Ecto neural progenitor cell (in vitro differentiated cells): ENCODE results near the gene CADPS2.

Experiments
- DNase-seq: peaks from one replicate; pipeline ENCODE4 v3.0.0-alpha.2; 2018; ENCODE audit warnings: low spot score

The CADPS2 gene

DNA sequence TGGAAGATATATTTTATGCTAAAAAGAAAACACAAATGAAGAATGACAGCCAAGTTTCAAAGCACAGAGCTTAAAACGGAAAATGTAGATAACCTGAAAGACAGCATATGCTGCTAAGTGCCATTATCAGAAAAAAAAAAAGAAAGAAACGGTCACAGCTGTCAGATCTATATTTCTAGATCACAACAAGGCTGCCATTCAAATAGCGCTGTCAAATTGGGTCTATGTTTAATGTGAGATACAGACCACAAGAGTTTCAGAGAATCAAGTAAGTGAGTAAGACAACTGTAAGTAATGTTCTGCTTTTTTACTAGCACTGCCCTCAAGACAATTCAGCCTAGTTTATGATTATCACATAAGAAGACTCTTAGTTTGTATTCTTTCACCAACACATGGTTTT, 117.4 kb downstream of the CADPS2 start:
- no peak for DNase-seq

DNA sequence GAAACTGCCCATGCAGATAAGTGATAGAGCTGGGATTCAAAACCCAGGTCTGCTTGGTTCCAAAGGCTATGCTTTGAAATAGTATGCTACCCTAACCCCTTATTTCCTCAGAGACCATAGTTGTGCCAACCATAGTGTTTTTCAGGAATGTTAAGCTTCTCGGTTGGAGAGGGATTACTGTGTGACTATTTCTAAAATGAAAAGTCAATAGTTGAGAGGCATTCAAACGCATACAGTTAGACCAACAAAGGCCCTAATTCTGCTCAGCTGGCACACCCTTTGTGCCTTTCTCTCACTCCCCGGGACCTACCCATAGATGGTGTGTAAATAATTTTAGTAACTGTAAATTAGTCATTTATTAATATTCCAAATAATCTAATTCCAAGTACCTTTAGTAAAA, 118.9 kb downstream of the CADPS2 start:
- DNase-seq = no peak

DNA sequence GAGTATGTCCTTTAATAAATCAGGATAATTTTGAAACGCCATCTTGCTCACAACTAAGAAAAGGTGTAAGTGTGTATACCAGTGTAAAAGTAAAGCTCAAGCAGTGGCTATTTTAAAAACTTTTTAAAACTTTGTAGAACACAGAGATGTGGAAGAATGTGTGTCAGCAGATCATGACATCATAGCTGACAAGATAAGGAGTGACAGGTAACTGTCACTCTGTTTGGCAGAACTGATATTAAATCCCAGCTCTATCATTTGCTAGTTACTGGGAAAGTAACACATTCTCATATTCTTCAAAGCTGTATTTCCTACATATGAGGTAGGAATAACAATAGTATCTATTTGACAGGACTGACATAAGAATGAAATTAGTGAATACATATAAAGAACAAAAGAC, 119.7 kb downstream of the CADPS2 start:
- DNase-seq = no peak

DNA sequence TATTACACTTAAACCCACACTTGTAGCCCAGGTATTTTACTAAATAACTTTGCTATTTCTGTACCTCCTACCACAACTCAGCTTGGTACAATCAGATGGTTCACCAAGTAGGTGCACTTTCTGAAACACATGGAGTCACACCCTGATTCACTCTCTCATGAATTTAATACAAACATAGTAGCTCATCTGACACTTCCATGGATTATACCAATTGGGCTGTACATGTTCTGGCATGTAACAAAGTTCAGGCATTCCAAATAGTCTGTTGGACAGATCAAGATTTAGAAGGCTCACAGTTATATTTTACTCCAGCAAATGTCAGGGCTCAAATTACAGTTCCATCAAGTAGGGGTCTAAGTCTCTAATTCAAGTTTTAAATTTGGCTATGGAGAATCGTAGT, 121.4 kb downstream of the CADPS2 start:
- no peak for DNase-seq

DNA sequence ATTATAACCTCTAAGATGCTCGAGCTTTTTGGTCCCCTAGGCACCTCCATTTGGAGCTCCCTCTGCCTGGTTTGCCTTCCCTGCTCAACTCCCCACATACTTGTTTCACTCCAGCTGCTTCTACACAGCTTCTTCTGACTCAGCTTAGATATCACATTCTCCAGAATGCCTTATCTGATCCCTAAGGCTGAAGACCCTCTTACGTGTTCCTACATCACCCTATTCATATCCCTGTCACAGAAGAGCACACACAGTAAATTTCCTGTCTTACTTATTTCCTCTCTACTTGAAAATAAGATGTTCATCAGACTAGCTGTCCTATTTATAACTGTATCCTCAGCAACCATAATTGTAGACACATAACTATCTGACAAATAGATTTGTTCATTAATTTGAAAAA, 122.2 kb downstream of the CADPS2 start:
- DNase-seq = no peak

DNA sequence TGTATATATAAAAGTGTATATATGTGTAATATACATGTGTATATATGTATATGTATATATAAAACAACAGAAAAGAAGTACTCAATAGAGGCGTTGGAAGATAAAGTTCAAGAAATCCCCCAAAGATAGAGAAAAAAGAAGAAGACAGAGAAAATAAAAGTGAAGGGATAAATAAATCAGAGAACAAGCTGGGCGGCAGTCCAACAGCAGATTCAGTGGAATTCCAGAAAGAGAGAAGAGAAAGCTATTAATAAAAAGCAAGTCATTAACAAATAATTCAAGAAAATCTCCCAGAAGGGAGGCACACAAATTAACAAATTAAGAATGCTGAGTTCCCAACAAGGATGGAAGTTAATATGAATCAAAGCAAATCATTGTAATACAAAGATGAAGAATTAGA, 124.2 kb downstream of the CADPS2 start:
- DNase-seq = no peak

DNA sequence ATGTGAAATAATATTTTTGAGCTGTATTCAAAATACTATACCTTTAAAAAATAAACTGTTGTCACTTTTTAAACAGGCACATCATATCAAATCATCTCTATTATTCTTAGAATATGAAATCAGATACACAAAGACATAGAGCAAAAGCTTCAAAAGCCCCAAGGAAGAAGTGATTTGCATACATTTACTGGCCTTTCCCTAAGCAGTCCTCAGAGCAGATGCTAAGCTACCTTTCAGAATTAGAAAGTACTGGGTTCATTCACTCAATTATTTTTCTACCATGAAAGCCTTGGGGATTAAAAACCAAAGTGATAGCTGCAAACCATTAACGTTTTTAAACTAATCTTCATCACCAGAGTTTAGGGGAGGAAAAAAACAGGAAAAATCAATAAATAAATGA, 127.8 kb downstream of the CADPS2 start:
- no peak for DNase-seq

DNA sequence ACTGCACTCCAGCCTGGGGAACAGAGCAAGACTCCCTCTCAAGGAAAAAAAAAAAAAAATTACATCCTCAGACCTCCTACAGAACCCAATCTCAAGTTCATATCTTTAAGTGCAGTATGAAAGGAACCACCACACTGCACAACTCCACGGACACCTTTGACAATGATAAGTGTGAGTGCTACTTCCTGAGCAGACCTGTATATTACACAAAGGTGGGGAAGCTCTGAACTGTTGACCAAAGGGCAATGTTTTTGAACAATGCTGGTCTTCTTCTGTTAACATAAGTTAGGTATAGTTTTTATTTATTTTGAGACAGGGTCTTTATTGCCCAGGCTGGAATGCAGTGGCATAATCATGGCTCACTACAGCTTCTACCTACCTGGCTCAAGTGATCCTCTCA, 129.4 kb downstream of the CADPS2 start:
- no peak for DNase-seq

DNA sequence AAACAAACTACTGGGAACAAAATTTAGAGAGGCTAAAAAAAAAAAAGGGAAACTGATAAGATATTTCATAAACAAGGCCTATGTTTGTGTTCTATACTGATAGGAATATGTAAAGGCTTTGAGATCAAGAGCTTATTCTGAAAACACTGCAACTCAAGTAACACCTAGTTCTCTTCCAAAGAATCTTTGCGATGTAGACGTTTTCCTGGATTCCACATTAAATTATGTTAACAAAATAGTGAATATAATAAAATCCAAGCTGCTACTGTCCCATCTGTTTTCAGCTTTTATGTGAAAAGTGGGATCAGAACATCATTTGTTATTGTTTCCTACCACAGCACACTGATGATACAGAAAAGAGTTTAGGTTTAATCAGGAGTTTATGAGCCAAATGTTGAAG, 130.6 kb downstream of the CADPS2 start:
- no peak for DNase-seq

DNA sequence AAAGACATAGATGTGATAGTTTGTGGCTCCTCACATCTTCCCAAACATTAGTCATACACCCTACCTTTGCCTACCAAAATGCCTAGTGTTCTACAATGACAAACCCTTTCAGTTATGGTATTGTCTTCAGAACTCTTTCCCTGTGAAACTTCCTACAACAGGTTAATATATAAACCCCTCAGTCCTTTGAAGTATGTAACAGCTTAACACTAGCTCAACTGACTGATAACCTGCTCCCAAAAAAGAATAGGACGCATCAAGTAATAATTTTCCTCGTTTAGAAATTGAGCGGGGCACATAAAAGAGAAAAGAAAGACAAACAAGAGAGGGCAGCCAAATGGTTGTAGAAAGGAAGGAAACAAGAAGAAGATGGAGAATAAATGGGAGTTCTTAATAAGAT, 133.7 kb downstream of the CADPS2 start:
- no peak for DNase-seq

DNA sequence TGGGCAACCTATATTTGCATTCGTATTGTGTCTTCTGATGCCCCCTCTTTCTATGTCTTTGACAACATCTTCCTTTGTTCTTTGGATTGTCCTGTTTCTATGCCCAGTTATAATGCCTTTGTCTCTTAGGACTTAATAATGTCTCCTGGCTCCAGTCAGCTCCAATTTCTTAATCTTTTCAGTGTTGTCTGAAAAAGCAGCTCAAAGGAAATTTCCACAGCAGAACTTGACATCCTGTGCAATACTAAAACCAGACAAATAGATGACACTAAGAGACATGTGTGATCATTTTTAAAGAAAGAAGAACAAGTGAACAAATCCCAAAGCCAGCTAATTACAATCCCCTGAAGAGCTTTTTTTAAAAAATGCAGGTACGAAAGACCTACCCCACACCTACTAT, 135.9 kb downstream of the CADPS2 start:
- DNase-seq = no peak

DNA sequence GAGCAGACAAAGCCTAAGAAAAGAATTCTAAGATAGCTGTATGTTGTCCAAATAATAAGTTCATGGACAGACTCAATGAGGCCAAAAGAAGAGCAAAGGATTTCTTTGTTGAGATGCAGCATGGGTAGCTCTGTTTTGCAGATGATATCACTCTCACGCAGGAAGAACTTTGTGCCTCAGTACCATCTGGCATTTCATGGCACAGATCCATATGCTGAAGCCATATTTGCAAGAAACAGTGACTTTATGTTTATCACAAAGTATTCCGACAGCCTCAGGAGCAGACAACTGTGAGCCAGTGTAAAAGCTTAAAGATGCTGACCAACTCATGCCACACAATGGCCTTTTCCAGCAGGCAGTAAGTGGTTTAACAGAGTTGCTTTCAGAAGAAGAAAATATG, 138.1 kb downstream of the CADPS2 start:
- no peak for DNase-seq

DNA sequence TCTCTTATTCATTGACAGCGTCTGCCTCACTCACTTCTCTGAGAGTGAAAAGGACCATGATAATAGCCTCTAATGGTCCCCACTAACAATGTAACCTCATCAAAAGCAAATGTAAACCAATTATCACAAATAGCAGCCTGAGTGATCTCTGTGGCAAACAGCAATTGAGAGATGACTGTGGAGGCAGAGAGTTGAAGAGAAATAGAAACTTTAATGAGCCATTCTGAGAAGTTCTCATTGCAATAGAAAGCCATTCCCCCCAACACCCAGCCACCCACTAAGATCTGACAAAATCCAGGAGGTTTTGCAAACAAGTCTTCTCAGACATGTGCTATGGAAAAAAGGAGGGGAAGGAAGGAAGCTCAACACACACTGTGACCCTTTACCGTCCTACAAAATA, 139.3 kb downstream of the CADPS2 start:
- DNase-seq = no peak

DNA sequence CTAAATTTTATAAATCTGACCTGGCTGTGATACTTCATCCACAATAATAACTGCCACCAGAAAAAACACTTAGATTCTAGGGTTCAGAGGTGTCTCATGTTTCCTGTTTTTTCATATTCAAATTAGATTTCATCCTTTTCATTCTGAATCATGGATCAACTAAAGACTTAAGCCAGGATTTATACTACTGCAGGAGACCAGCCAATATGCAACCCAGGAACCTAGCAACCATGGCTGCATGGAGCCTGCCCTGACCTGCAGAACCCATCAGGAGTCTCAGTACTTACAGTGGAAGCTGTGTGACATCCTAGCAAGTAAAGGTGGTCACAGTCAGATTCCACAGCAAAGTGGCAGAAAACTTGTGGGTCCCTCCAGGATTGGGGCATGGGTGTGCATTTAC, 143.0 kb downstream of the CADPS2 start:
- DNase-seq = no peak

DNA sequence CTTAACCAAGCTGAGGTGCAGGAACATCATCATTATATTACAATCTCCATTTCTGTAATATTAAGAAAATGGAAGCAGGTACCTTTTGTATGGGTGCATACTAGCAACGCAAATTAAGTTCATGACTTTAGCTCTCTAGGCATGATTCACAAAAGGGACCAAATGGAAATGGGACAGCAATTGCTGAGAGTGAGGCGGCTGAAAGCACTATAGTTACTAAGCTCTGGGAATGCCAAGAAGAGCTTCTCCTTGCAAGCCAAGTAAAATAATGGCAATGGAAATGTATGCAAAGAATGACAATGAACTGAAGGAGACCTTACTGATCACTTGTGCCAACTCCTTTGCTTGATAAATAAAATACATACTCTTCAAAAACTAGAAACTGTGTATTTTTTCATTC, 147.3 kb downstream of the CADPS2 start:
- DNase-seq = no peak

DNA sequence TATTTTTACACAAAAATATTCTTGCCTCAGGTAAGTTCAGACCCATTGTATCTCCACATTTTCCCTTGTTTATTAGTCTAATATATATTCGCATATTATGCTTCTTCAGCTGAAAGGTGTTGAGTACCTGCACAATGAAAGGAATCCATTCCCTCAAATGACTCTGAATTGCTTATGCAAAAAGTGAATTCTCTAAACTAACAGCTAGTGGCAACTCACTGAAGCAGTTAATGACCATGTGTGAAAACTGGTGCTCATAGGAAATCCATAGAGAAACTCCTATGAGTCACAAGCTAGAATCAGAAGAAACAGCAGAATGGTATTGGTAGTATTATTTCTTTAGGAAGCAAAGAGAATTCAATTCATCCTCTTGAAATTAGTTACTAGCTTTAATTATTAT, 150.1 kb downstream of the CADPS2 start:
- DNase-seq = no peak

DNA sequence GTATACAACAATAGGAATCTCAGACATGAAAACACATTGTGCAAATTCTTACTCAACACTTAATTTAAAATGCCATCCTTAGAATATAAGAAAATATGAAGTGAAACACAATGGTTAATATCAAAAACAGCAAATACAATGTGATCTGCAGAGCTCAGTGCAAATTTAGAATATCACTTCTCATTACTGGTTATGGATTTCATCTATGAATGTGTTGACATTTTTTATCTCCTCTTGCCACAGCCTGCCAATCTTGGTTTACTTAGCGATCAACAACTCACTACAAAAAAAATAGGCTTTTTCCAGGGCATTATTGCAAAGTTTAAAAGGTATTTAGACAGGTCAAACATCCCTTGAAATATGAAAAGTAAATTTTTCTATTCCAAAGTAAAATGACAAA, 158.5 kb downstream of the CADPS2 start:
- DNase-seq = no peak

DNA sequence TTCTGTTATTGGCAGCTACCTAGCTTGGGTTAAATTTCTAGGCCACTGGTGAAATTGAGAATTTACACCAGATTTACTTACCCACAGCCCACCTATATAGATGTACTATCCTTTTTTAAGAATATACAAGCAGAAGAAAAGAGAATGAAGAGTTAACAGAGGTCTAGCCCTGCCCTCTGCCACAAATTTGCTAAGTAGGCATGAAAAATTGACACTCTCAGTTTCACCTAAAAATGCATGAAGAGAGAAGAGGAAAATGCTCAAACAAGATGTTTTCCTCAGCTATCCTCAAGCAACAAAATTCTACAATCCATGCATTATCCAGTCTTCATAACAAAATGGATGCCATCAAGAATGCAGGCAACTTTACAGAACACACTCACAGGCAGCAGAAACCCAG, 158.9 kb downstream of the CADPS2 start:
- no peak for DNase-seq

DNA sequence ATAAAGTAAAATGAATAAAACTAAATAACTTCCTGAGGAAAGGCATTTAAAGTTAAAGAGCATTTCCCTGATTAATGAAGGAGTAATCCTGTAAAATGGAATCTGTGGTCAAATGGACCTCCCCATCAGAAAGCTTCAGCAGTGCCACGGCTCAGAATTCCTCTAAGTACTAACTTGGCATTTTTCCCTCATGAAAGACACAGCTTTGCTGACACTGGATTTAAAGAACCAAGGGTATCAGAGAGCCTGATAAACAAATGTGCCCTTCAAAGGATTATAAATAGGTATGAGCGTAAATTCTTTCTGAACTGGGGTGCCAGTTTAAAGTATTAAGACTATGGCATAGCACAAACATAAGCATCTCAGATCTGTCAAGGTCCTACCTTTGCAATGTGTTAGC, 159.4 kb downstream of the CADPS2 start:
- no peak for DNase-seq

DNA sequence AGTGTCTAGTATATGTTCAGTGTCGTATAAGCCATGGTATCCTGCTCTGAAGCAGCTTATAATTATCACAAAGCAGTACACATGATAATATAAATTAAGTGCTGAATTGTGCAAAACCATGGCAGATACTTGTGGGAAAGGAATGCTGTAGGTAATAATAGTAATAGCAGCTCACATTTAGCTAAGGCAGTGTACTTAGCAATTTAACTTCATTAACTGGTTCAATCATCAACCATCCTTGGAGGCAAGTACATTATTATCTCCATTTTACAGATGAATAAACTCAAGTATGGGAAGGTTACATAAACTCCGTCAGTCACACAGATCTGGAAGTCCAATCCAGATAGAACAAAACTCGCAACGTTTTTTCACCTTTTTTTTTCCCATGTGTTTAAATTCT, 161.9 kb downstream of the CADPS2 start:
- DNase-seq = no peak

DNA sequence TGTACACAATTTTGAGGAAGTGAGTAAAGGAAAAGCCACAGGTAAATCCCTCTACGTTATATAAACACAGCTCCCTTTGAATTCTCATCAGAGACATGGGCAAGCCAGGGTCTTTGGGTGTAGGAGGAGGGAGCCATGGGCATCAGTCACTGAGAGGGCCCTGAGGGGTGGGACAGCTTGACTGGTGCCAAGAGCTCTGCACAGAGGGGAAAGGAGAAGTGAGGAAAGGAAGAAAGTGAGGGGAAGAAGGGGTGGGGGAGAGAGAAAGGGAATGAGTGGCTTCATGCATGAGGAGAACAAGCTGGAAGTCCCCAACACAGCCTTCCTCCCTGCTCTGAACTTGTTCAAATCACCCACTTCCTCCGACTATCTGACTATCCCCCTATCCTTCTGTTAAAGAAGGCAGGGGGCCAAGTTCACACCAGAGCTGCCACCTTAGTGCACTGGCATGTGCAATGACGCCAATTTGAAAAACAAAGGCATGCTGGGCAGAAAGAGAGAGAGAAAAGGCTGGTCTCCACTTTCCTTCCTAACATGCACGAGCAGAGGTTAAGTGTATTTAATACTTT, 167.2 kb downstream of the CADPS2 start:
- DNase-seq = no peak

DNA sequence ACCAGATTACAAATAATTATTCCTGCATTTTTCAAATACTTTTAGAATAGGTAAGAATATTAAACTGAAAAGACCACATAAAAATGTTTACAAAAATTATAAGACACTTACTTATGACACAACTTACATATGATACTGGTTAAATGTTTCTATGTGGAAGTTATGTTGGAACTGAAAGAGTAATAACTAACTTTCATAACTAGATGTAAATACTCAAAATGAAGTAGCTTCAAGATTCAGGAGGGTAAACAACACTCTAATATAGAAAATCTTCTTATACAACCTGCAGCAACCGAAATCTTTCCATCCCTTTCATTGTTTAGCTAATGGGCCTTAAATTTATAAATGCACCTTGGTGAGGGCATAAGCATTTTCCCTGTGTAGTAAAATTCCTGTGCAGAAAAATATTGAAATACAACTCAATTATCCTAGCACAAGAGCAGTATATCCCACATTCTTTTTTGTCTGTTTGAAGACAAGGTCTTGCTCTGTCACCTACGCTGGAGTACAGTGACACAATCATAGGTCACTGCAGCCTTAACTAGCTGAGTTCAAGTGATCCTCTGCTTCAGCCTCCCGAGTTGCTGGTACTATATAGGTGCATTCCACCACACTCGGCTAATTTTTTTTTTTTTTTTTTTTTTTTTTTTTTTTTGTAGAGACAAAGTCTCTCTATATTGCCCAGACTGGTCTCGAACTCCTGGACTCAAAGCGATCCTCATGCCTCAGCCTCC, 168.7 kb downstream of the CADPS2 start:
- DNase-seq = no peak

DNA sequence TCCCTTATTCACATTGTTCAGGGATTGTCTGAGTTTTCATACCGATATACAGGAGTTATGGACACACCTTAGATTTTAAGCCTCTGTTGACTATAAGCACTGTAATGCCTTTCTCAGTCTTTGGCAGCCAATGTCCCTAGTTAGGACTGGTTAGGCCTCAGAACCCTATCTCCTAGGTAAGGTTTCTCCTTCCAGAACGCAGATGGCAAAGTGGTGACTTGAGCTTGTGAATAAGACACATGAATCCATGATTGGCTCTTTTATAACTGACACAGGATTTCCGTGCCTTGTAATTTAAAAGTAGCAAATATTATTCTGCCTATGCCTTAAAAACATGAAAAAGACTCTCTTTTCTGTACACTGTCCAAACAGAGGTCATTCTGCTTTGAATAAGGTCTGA, 171.1 kb downstream of the CADPS2 start:
- no peak for DNase-seq

DNA sequence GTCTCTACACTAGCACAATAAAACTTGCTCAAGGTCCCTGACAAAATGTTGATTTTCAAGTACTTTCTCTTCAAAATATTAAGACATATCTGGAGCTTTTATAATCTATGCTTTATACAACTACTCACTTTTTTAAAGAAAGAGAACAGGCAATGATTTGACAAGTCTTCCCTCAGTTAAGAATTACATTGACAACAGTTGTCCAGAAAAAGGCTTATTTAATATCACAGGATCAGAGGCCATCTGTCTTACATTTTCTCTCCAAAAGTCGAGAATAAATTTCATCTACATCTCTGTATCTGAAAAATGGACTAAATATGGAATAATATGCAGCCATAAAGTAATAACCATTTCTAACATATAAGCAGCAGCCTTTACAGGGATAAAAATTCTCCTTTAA, 175.3 kb downstream of the CADPS2 start:
- no peak for DNase-seq
